Ovary (tissue), 9 donors: ENCODE data around the gene ZNF738. TPM values are rescaled to one million over a fixed set of nuclear protein-coding genes. Genes with fewer than 3 reads are reported as not detected.

Experiments
- DNase-seq, 5 donors: peaks; one replicate each; pipeline ENCODE4 v3.0.0-alpha.2; 2019 to 2020
- H3K27ac ChIP-seq, 2 donors: fragments of 200-600 bp; one replicate each; pipeline versions ENCODE4 v1.5.1 to v1.8.0; 2019 to 2022
- H3K27me3 ChIP-seq: fragments of 200-600 bp; one replicate; pipeline ENCODE4 v1.8.0; 2022
- H3K36me3 ChIP-seq: fragments of 200-600 bp; sonication (generic); one replicate; pipeline ENCODE4 v1.5.1; 2019
- H3K4me1 ChIP-seq: one replicate; pipeline ENCODE4 v1.8.1; 2013; ENCODE audit warnings: mild to moderate bottlenecking, moderate library complexity; ENCODE audit not compliant: insufficient read depth
- H3K4me3 ChIP-seq: fragments of 200-600 bp; sonication (generic); one replicate; pipeline ENCODE4 v1.5.1; 2017
- H3K9me3 ChIP-seq, 2 donors: fragments of 200-600 bp in 1 of 2; sonication (generic) in 1 of 2; one replicate each; pipeline versions ENCODE4 v1.5.1 to v1.8.1; 2013 to 2019; ENCODE audit warnings: mild to moderate bottlenecking in 1 of 2, moderate library complexity in 1 of 2
- EP300 ChIP-seq: sonication (generic); formaldehyde crosslinking; IDR thresholded peaks from one replicate; pipeline ENCODE4 v1.6.1; 2017; ENCODE audit warnings: antibody characterized with exemption
- POLR2A ChIP-seq: fragments of 450-650 bp; IDR thresholded peaks from one replicate; pipeline ENCODE4 v1.6.1; 2017; ENCODE audit warnings: antibody characterized with exemption, mild to moderate bottlenecking, moderate library complexity
- WGBS, 3 donors: extraction: QIAGEN DNeasy Blood & Tissue Kit in 1 of 3; methylation state at CpG; one replicate each; pipeline versions ENCODE4 v1.1.5 to v1.1.7; 2013 to 2017; 5-methylcytosine and 5-hydroxymethylcytosine counted together
- intact Hi-C, 4 donors: fragments of 100-400 bp; cut with DNase I; formaldehyde crosslinking; loops; one replicate each; pipeline versions ENCODE4 v1.11.0 to v1.15.1; 2022 to 2023
- polyA plus RNA-seq, 2 donors: library from polyadenylated mRNA; stranded (reverse); fragments of 200-250 nt in 1 of 2; fragments of 350-450 nt in 1 of 2; fragmentation: Illumina TruSeq in 1 of 2; extraction: RNeasy Lipid Tissue Mini Kit (QIAGEN cat#74804) in 1 of 2; gene quantifications; one replicate each; pipeline ENCODE4 v1.2.3, GENCODE V29; 2013 to 2014
- total RNA-seq, 7 donors: library from RNA; depleted of rRNA in 2 of 7; stranded (reverse); fragments of >200 nt in 2 of 7; fragmentation: NEBNext Ultra II Directional in 3 of 7; extraction: Animal tissue kit (Norgen Biotek cat#: 25700) in 3 of 7; gene quantifications; one replicate each; pipeline versions ENCODE4 v1.1.0 to v1.2.4, GENCODE V29; 2016 to 2023
- TF ChIP-seq, protein P1 (sequence below), 3 donors: fragments of 450-650 bp in 2 of 3; fragments of 200-600 bp in 1 of 3; IDR thresholded peaks; one replicate each; pipeline versions ENCODE4 v1.5.1 to v1.8.0; 2016 to 2022; ENCODE audit warnings: antibody characterized with exemption in 3 of 3, mild to moderate bottlenecking in 1 of 3
- donor health status: DM: no; HTN: no; CAD: no; lungs with moderate emphysema.
- donor health status: DM: no; HTN: no; CAD: no.
- donor health status: Bipolar disorder and iron deficiency.
- donor health status: DM: yes; HTN: yes; CAD: no.
- donor health status: DM: no; HTN: no; CAD: no.
- donor health status: DM: yes; HTN: yes; CAD: no.

ZNF738 gene
- total and polyA plus RNA-seq, 9 donors, result 4.0 to 12.2 (median 9.1) TPM

DNA sequence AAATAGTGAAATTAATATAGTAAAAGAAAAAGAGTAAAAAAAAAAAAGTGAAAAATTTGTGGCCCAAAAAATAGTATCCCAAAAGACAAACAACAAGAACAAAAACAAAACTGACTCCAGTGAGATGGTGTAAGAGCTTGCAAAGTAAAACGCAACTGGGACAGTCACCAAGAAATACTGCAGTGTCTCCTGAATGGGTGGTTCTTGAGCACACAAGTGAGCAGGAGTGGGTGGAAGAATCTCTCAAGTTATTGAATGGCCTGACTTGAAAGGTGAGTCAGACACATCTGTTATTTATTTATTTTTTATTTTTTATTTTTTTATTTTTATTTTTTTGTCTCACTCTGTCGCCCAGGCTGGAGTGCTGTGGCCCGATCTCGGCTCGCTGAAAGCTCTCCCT lies 40.1 kb downstream of the ZNF738 start:
- H3K4me1 ChIP-seq, result peaks cover 7% of the 10 kb centered on the region
- H3K27ac ChIP-seq, result no peak overlapping the region
- H3K9me3 ChIP-seq, result no peaks in the 10 kb centered on the region
- no peak overlapping the region for H3K4me3 ChIP-seq
- no peaks in the 10 kb centered on the region for H3K36me3 ChIP-seq
- no peaks in the 10 kb centered on the region for H3K27me3 ChIP-seq
- TF ChIP-seq, protein P1, sequence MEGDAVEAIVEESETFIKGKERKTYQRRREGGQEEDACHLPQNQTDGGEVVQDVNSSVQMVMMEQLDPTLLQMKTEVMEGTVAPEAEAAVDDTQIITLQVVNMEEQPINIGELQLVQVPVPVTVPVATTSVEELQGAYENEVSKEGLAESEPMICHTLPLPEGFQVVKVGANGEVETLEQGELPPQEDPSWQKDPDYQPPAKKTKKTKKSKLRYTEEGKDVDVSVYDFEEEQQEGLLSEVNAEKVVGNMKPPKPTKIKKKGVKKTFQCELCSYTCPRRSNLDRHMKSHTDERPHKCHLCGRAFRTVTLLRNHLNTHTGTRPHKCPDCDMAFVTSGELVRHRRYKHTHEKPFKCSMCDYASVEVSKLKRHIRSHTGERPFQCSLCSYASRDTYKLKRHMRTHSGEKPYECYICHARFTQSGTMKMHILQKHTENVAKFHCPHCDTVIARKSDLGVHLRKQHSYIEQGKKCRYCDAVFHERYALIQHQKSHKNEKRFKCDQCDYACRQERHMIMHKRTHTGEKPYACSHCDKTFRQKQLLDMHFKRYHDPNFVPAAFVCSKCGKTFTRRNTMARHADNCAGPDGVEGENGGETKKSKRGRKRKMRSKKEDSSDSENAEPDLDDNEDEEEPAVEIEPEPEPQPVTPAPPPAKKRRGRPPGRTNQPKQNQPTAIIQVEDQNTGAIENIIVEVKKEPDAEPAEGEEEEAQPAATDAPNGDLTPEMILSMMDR (IDR thresholded peaks at IDR 0.05), result no peak
- TF ChIP-seq EP300 (no peak), POLR2A (no peak)
- intact Hi-C loops, result no loop called here
- no peak for DNase-seq
- WGBS, 3 donors, result 95 to 96% (median 95%) methylated on average over 5 of the region's 5 CpGs

GRCh38 chr19:21402303-21402985 lies 43.6 kb downstream of the ZNF738 start:
- WGBS, 3 donors, result 73 to 90% (median 84%) methylated on average over 1 of the region's 1 CpG
- no peaks in the 10 kb centered on the region for H3K9me3 ChIP-seq
- H3K36me3 ChIP-seq, result no peaks in the 10 kb centered on the region
- no peak overlapping the region for H3K27ac ChIP-seq
- DNase-seq, result no peak
- H3K4me1 ChIP-seq, result peaks cover 7% of the 10 kb centered on the region
- H3K4me3 ChIP-seq, result no peak overlapping the region
- intact Hi-C loops, result no loop called here
- no peak for TF ChIP-seq EP300
- no peaks in the 10 kb centered on the region for H3K27me3 ChIP-seq

DNA sequence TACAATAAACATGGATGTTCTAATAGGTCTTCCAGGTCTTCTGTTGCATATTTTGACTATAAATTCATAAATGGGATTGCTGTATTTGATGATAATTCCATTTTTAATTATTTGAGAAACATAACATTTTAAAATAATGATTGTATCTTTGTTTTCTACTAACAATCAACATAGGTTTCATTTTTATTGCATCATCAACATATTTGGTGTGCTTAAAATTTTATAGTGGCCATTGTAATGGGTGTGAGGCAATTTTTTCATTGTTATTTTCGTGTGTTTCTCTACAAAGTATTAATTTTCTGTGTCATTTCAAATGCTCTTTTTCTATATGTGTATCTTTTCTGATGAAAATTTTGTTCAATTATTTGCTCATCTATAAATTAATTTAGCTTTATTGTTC lies 51.4 kb downstream of the ZNF738 start:
- no peak overlapping the region for H3K4me3 ChIP-seq
- 88 to 96% (median 91%) methylated on average over 1 of the region's 1 CpG for WGBS, 3 donors
- peaks cover 0 to 2% of the 10 kb centered on the region in 2 donors for H3K9me3 ChIP-seq
- intact Hi-C loops, result no loop called here
- no peaks in the 10 kb centered on the region for H3K4me1 ChIP-seq
- no peak overlapping the region for H3K27ac ChIP-seq
- no peak for DNase-seq
- H3K36me3 ChIP-seq, result no peaks in the 10 kb centered on the region
- H3K27me3 ChIP-seq, result no peaks in the 10 kb centered on the region
- TF ChIP-seq, protein P1 (IDR thresholded peaks at IDR 0.05), result no peak
- TF ChIP-seq EP300, result no peak
- no peak for TF ChIP-seq POLR2A

DNA sequence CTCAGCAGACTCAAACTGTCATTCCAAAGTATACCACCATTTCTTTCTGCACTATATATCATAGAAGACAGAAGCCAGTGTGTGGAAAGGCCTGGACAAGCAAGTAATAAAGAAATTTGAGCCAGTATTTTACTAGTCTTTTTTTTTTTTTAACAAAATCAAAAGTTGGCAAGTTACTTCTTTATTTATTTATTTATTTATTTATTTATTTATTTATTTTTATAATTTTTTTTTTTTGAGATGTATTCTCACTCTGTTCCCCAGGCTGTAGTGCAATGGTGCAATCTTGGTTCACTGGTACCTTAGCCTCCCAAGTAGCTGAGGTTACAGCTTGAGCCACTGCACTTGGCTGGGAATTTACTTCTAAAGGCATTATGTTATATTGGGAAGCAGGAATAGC lies 63.4 kb downstream of the ZNF738 start:
- H3K4me3 ChIP-seq, result no peak overlapping the region
- no peak for DNase-seq
- H3K27me3 ChIP-seq, result no peaks in the 10 kb centered on the region
- TF ChIP-seq, protein P1 (IDR thresholded peaks at IDR 0.05), result no peak
- TF ChIP-seq POLR2A (no peak), EP300 (no peak)
- no peaks in the 10 kb centered on the region for H3K36me3 ChIP-seq
- H3K4me1 ChIP-seq, result no peaks in the 10 kb centered on the region
- H3K9me3 ChIP-seq, result peaks cover 7 to 18% of the 10 kb centered on the region in 2 donors
- intact Hi-C loops, result no loop called here
- H3K27ac ChIP-seq, result no peak overlapping the region
